ENCODE measurements around the gene COX19. TPM values are rescaled to one million over a fixed set of nuclear protein-coding genes. Genes with fewer than 3 reads are reported as not detected.
"Not testable (repeated sequence)": the region's sequence is repeated elsewhere in the genome, so short reads cannot be mapped to it uniquely, and the experiment has no call there.

Gene COX19
- total RNA-seq, 4 donors from 2014 or later: 8.6 to 30.2 (median 16.9) TPM

- DNase-seq: peak; percentile 91
- intact Hi-C loops (cut with DNase I; ENCODE audit: low total_unique reads): loop anchor here (5.0 kb wide), 1 partner anchor 511 kb away; no protein-coding TSS in a partner anchor
- no peaks in the 10 kb centered on the region for H3K36me3 ChIP-seq
- H3K4me1 ChIP-seq: peaks cover 39 to 73% (median 60%) of the 10 kb centered on the region in 4 donors
- in situ Hi-C loops (cut with MboI; ENCODE audit: low pct_ligation_motif_present in 1 of 4, low pct_unique_long_range_greater_than_20kb in 1 of 4, low sequenced_read_pairs in 3 of 4): no loop called here
- peak overlapping the region; percentile 89 to 93 (median 90) for H3K27ac ChIP-seq
- H3K9me3 ChIP-seq: no peaks in the 10 kb centered on the region
- WGBS, 2 donors (ENCODE audit: low coverage in 1 of 2): 52% methylated on average over 35 of the region's 47 CpGs; no CpG with 5 or more reads in 1 of the 2 donors
- no peaks in the 10 kb centered on the region for H3K27me3 ChIP-seq
- TF ChIP-seq POLR2A (IDR thresholded peaks at IDR 0.05): peak; percentile 17
- no peak for TF ChIP-seq CTCF (IDR thresholded peaks at IDR 0.05)
- peak; percentile 37 to 70 (median 64) for TF ChIP-seq POLR2AphosphoS5 (IDR thresholded peaks at IDR 0.05)
- no peak overlapping the region for H3K4me3 ChIP-seq
Observed at GRCh38 chr7:926061-927030, 49.0 kb downstream of the COX19 start.

DNA sequence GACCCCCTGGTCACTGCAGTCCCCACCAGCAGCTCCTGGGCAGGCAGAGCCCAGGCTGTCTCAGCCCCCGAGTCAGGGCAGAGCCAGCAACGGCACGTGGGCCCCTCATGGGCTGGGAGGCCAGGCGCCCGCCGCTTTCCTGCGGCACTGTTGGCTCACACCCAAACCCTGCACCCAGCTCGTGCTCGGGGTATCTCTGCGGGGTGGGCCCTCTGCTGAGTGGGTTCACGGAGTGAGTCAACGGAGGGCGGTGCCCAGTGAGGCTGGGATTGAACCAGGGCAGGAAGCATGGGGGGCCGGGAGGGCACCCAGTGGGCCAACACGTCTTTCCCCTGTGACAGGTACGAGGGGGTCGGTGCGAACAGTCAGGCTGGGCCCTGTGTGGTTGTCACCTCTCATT is 49.7 kb downstream of the COX19 start:
- in situ Hi-C loops (cut with MboI; ENCODE audit: low pct_ligation_motif_present in 1 of 4, low pct_unique_long_range_greater_than_20kb in 1 of 4, low sequenced_read_pairs in 3 of 4) (no loop called here), intact Hi-C loops (cut with DNase I; ENCODE audit: low total_unique reads) (loop anchor here (5.0 kb wide), 1 partner anchor 512 kb away; no protein-coding TSS in a partner anchor)
- Histone ChIP-seq H3K9me3 (no peaks in the 10 kb centered on the region), H3K4me3 (no peak overlapping the region), H3K4me1 (peaks cover 39 to 80% (median 67%) of the 10 kb centered on the region in 4 donors), H3K27ac (peak overlapping the region; percentile 89 to 93 (median 90)), H3K36me3 (no peaks in the 10 kb centered on the region), H3K27me3 (no peaks in the 10 kb centered on the region)
- WGBS, 2 donors (ENCODE audit: low coverage in 1 of 2): 43% methylated on average over 11 of the region's 18 CpGs; no CpG with 5 or more reads in 1 of the 2 donors
- TF ChIP-seq POLR2AphosphoS5 (IDR thresholded peaks at IDR 0.05) (peak in 1 of 3 donors; percentile 28), POLR2A (IDR thresholded peaks at IDR 0.05) (no peak)
- DNase-seq: peak; percentile 78

- Histone ChIP-seq H3K27me3 (no peaks in the 10 kb centered on the region), H3K27ac (peak overlapping the region; percentile 89 to 93 (median 90)), H3K4me1 (peaks cover 44 to 87% (median 73%) of the 10 kb centered on the region in 4 donors), H3K9me3 (no peaks in the 10 kb centered on the region), H3K36me3 (no peaks in the 10 kb centered on the region), H3K4me3 (no peak overlapping the region)
- 36% methylated on average over 19 of the region's 24 CpGs; no CpG with 5 or more reads in 1 of the 2 donors for WGBS, 2 donors (ENCODE audit: low coverage in 1 of 2)
- intact Hi-C loops (cut with DNase I; ENCODE audit: low total_unique reads): loop anchor here (5.0 kb wide), 1 partner anchor 513 kb away; no protein-coding TSS in a partner anchor
- in situ Hi-C loops (cut with MboI; ENCODE audit: low pct_ligation_motif_present in 1 of 4, low pct_unique_long_range_greater_than_20kb in 1 of 4, low sequenced_read_pairs in 3 of 4): no loop called here
- peak; percentile 38 for DNase-seq
- TF ChIP-seq EP300 (IDR thresholded peaks at IDR 0.05; ENCODE audit: low read depth) (no peak), POLR2AphosphoS5 (IDR thresholded peaks at IDR 0.05) (peak in 1 of 3 donors; percentile 16), POLR2A (IDR thresholded peaks at IDR 0.05) (peak; percentile 18), CTCF (IDR thresholded peaks at IDR 0.05) (no peak)
Observed at GRCh38 chr7:924541-925231, 50.7 kb downstream of the COX19 start.

- H3K27ac ChIP-seq: peak overlapping the region; percentile 86 to 96 (median 90)
- H3K36me3 ChIP-seq; H3K27me3 ChIP-seq; H3K4me3 ChIP-seq; intact Hi-C loops (cut with DNase I; ENCODE audit: low total_unique reads); in situ Hi-C loops (cut with MboI; ENCODE audit: low pct_ligation_motif_present in 1 of 4, low pct_unique_long_range_greater_than_20kb in 1 of 4, low sequenced_read_pairs in 3 of 4); H3K9me3 ChIP-seq: not testable (repeated sequence)
- peak; percentile 9 for DNase-seq
- peaks cover 44 to 86% (median 73%) of the 10 kb centered on the region in 4 donors for H3K4me1 ChIP-seq
- WGBS, 2 donors (ENCODE audit: low coverage in 1 of 2): 35% methylated on average over 4 of the region's 25 CpGs; no CpG with 5 or more reads in 1 of the 2 donors
Observed at GRCh38 chr7:924042-924441, 51.3 kb downstream of the COX19 start.
